ENCODE results near the gene SKOR1.
A peak's percentile ranks its signal among the peaks of the same experiment; 100 is the strongest.

The SKOR1 gene

DNA sequence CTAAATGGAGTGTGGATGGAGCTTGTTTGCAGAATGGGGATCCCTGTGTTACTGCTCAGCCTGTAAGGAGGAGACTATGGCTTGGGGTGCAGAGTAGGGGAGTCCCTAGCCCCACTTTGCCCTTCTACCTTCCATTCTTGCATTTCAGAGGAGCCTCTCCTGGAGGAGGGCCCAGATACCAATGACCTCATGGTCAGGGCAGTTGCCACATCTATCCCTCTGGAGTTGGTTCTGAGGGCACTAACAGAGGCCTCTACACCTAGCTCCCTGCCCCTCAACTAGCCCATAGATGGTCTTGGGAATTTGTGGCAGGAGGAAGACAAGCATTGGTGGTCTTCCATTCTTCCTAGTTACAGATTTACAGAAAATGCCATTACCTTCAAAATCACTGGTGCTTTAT lies 6.1 kb downstream of the SKOR1 start:
- H3K4me1 Mint-ChIP-seq, result peaks cover 48% of the 10 kb centered on the region
- ATAC-seq, result no peak
- H3K9me3 Mint-ChIP-seq, result no peaks in the 10 kb centered on the region
- no peak overlapping the region for H3K4me3 Mint-ChIP-seq
- peaks cover 82% of the 10 kb centered on the region for H3K27me3 Mint-ChIP-seq
- H3K27ac Mint-ChIP-seq, result no peak overlapping the region
- H3K36me3 Mint-ChIP-seq, result no peaks in the 10 kb centered on the region

DNA sequence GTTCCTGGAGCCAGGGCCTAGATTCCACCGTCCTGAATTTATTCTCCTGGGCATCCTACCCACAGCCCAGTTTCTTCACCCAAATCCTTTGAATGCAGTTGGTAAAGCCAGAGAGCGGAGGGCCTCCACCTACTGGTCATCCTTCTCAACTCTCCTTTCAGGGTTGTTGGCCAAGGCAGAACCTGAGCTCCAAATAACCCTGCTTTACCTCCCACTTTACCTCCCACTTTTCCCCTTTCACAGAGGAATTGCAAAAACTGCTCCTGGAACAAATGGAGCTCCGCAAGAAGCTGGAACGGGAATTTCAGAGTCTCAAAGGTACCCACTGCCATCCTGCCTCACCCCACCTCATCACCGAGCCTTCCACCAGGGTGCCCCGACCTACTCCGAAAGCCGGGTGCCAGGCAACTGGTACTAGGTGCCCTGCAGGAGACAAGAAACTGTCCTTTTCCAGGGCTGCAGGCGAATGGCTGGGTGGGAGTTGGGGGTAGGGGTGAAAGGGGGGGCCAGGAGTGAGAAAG lies 6.8 kb downstream of the SKOR1 start:
- Mint-ChIP-seq H3K27ac (no peak overlapping the region), H3K4me3 (no peak overlapping the region), H3K9me3 (no peaks in the 10 kb centered on the region), H3K27me3 (peaks cover 84% of the 10 kb centered on the region), H3K36me3 (no peaks in the 10 kb centered on the region), H3K4me1 (peaks cover 53% of the 10 kb centered on the region)
- no peak for ATAC-seq

DNA sequence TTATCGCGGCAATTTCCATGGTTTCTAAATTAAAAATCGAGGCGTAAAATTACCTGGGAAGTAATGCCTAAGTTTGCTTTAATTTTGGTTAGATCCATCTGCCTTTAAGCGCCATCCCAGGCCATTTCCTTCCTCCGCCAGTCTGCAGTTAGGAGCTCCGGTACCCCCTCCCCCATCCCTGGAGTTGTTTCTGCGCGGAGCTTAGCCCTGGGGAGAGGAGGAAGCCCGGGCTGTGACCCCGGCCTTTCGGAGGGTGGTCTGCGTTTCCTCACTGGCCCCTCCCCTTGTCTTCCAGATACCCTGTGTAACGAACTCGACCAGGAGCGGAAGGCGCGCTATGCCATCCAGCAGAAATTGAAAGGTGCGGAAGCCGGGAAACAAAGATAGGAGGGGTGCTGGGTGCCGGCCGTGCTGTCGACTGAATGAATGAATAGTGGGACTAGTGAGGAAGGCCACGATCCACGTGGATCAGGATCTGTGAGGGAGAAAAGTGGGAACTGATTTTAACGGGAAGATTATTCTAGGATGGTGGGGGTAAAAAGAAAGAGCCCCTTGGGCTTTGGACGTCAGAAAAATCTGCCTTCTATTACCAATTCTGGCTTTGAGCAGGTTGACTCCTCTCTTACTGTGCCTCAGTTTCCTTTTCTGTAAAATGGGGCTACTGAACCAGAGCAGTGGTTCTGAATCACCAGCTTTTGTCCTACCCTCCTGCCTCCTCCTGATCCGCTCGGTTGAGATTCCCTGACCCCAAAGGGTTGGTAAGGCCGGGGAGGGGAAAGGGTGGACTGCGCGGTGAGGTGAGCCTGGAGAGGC lies 7.8 kb downstream of the SKOR1 start:
- ATAC-seq, result no peak
- peaks cover 81% of the 10 kb centered on the region for H3K27me3 Mint-ChIP-seq
- H3K27ac Mint-ChIP-seq, result peak overlapping the region; percentile 48
- no peaks in the 10 kb centered on the region for H3K9me3 Mint-ChIP-seq
- H3K4me3 Mint-ChIP-seq, result peak overlapping the region; percentile 43
- peaks cover 51% of the 10 kb centered on the region for H3K4me1 Mint-ChIP-seq
- H3K36me3 Mint-ChIP-seq, result no peaks in the 10 kb centered on the region

DNA sequence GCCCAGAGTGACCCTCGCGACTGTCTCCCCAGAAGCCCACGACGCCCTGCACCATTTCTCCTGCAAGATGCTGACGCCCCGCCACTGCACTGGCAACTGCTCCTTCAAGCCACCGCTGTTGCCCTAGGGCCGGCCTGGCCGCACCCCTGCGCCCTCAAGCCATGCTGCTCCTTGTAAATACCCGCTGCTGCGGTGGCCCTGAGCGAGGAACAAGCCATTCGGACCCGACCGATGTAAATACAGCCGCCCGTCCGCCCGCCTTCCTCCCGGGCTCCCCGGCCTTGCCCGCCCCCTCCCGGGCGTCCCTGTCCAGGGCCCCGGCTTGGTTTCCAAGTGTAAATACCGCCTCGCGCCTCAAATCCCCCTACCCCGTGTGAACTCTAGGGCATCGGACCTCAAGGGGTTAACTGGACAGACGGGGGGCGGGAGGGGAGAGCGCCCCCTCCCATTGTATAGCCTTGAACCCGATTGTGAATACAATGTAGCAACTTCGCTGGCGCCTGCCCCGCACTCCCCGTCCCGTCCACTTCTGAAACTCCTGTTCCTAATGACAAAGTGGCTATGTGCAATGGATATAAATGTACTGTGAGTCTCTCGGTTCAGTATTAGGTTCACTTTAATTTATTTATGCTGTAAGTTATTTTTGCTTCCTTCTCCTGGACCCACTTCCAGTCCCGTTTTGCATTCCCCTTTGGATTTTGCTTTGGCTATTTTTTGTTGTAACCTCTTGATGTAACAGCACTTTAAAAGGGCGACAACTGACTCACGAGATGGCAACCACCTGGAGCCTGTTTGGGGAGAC lies 8.6 kb downstream of the SKOR1 start:
- H3K27me3 Mint-ChIP-seq, result peaks cover 72% of the 10 kb centered on the region
- H3K27ac Mint-ChIP-seq, result peak overlapping the region; percentile 48
- no peaks in the 10 kb centered on the region for H3K9me3 Mint-ChIP-seq
- H3K36me3 Mint-ChIP-seq, result no peaks in the 10 kb centered on the region
- peak; percentile 55 for ATAC-seq
- peak overlapping the region; percentile 74 for H3K4me3 Mint-ChIP-seq
- peaks cover 53% of the 10 kb centered on the region for H3K4me1 Mint-ChIP-seq

DNA sequence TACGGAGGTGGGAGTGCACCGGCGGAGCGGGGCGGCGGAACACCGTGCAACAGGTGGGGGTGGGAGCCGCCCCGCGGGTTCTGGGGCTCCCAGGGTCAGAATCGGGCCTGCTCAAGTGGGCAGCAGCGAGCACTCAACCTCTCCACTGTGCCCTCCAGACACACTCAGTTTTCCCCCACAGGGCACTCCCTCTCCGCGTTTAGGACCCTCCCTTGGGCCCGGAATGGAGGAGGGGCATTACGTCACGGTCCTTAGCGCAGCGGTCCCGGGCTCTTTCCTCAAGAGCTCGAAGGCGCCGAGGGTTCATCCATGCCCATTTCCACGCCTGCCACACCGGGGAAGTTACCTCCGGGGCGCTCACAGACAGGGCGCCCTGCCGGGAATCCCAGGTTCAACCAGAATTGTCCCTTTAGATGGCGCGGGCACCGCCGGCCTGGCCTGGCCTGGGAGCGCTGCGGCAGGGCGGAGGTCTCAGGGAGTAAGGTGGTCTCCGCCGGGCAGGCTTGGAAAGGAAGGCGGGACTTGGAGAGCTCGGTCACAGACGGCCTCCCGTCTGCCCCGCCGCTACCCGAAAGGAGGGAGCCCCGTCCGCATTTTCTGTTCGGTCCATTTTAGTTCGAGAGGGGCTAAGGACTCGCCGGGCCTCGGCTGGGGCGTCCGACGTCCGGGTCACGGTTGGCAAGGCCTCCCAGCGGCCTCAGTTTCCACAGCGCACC lies 9.4 kb downstream of the SKOR1 start:
- no peak for ATAC-seq
- H3K4me1 Mint-ChIP-seq, result peaks cover 62% of the 10 kb centered on the region
- H3K9me3 Mint-ChIP-seq, result no peaks in the 10 kb centered on the region

DNA sequence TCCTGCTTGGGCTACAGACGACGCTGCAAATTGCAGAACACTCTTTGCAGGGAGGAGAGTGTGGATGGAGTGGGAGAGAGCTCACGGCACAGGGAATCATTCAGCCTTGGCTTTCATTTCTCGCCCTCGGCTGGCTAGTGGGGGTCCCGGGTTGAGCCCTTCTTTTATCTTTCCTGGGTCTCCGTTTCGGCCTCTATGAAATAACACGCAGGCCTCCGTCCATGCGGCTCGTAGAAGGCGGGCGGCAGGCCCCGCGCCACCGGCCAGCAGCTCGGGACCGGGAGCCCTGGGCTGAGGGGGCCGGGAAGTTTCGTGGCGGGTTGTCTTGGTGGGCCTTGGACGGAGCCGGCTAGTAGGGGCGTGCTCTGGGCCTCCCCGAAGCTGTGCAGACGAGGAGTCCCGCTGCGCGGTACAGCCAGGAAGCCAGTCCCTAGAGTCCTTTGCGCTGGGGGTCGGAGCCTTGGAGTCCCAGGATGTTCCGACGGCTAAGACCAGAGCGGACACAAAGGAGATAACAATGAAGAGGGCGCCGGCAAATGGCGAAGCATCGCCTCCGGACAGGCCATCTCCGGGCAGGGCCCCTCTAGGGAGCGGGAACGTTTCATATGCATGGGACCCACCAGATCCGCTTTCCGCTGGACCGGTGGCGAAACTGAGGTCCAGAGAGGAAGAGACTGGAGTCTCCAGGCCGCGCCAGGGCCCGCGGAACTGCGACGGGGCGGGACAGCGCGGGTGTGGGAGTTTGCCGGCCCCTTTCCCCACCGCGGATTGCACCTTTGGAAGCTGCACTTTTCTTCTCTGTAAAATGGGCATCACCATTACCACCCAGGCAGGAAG lies 10.2 kb downstream of the SKOR1 start:
- Mint-ChIP-seq H3K4me3 (peak overlapping the region; percentile 74), H3K4me1 (peaks cover 62% of the 10 kb centered on the region), H3K36me3 (no peaks in the 10 kb centered on the region), H3K9me3 (no peaks in the 10 kb centered on the region), H3K27me3 (peaks cover 62% of the 10 kb centered on the region), H3K27ac (peak overlapping the region; percentile 48)
- no peak for ATAC-seq

More for the DNA sequence above, 9.4 kb downstream of the SKOR1 start:
- Mint-ChIP-seq H3K27me3 (peaks cover 66% of the 10 kb centered on the region), H3K27ac (peak overlapping the region; percentile 48), H3K4me3 (peak overlapping the region; percentile 74), H3K36me3 (no peaks in the 10 kb centered on the region)

DNA sequence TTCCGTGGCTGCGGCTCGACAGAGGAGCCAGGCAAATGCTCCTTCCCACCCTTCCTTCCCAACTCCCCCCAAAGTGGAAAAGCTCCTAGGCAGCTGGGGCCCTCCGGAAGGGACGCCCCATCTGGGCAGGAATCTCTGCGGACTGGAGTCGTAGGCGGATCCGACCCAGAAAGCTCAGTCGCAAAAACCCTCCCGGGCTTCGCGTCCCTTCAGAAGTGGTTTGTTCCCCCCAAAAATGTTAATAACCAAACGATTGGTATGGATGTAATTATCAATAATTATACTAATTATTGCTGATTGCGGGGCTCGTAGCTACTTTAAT lies 10.8 kb downstream of the SKOR1 start:
- peak overlapping the region; percentile 39 for H3K27ac Mint-ChIP-seq
- peak overlapping the region; percentile 74 for H3K4me3 Mint-ChIP-seq
- peaks cover 66% of the 10 kb centered on the region for H3K4me1 Mint-ChIP-seq
- H3K36me3 Mint-ChIP-seq, result no peaks in the 10 kb centered on the region
- peaks cover 56% of the 10 kb centered on the region for H3K27me3 Mint-ChIP-seq
- ATAC-seq, result no peak
- H3K9me3 Mint-ChIP-seq, result no peaks in the 10 kb centered on the region

DNA sequence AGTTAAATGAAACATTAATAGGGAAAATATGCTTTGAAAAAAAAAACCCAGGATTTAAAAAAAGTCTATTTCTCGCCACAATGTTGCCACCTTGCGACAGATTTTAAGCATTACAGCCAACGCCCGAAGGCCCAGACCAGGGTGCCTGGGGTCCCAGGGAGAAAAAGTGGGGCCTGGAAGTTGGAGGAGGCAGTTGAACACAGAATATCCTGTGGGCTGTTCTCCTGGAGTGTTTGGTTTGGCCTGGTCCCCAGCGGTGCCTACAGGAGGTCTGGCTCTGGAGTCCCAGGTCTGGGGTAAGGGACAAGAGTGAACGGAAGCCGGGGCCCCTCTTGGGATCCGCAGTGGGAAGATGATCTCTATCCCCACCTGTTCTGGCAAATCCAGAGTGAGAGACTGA lies 11.2 kb downstream of the SKOR1 start:
- Mint-ChIP-seq H3K4me1 (peaks cover 70% of the 10 kb centered on the region), H3K4me3 (peak overlapping the region; percentile 74), H3K27ac (peak overlapping the region; percentile 39), H3K36me3 (no peaks in the 10 kb centered on the region), H3K9me3 (no peaks in the 10 kb centered on the region), H3K27me3 (peaks cover 52% of the 10 kb centered on the region)
- ATAC-seq, result no peak

DNA sequence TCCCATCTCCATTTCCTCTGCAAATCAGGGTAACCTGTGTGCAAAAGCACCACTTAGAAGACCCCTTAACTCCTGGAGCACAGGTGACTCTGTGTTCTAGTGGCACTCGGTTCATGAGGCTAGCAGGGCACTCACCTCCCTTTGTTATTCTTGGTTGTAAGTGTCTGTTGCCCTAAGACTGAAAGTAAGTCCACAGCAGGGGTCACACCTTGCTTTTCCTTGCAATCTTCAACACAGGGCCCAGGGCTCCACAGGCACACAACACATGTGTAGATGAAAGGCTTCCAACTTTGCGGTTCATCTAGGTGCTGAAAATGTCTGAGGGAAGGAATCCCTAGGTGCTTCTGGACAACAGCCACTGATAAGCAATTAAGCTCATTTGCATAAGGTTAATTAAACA lies 11.6 kb downstream of the SKOR1 start:
- Mint-ChIP-seq H3K27me3 (peaks cover 49% of the 10 kb centered on the region), H3K27ac (peak overlapping the region; percentile 39)
- no peak for ATAC-seq

DNA sequence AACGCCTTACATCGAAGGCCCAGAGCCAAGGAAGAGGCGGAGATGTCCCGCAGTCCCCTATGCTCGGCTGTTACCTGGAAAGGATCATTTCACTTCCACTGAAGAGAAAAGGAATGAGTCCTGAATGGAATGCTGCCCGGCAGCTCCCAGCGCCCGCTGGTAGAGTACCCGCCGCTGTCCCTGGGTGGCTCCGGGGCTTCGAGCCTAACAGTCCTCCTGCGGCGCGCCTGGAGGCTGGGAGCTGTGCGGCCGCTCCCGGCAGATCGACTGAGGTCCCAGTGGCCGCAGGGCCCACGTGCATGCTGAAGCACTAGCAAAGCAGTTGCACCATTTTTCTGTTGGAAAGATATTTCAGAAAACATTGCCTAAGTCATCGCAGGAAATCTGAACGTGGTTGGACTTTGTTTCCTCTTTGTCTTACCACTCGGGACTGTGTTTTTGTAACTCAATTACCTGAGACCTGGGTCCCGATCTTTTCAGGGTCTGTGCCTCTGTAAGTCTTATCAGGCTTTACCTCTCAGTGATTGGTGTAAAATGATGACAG lies 13.6 kb downstream of the SKOR1 start:
- H3K4me1 Mint-ChIP-seq, result peaks cover 54% of the 10 kb centered on the region
- peaks cover 30% of the 10 kb centered on the region for H3K27me3 Mint-ChIP-seq
- H3K36me3 Mint-ChIP-seq, result no peaks in the 10 kb centered on the region
- ATAC-seq, result no peak
- no peak overlapping the region for H3K4me3 Mint-ChIP-seq
- H3K9me3 Mint-ChIP-seq, result no peaks in the 10 kb centered on the region
- H3K27ac Mint-ChIP-seq, result peak overlapping the region; percentile 89

More for the DNA sequence above, 11.6 kb downstream of the SKOR1 start:
- no peaks in the 10 kb centered on the region for H3K36me3 Mint-ChIP-seq
- H3K4me1 Mint-ChIP-seq, result peaks cover 70% of the 10 kb centered on the region
- H3K9me3 Mint-ChIP-seq, result no peaks in the 10 kb centered on the region
- no peak overlapping the region for H3K4me3 Mint-ChIP-seq

DNA sequence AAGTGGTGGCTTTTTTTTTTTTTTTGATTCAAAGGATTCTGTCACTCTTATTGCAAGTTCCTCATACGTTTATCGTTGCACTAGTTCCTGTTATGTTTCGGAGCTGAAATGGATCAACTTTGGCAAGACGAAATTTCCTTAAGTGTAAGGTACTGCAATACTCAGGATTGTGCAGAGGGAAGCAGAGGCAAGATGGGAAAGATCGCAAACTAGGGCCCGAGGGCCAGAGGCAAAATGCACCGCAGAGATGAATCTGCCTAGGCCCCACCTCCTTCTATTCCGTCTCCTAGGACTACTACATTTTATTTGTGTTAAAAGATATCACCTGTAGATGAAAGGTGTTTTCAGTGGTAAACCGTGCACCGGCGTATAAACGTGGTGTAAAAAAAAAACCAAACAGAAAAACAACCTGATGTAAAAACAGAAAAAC lies 14.2 kb downstream of the SKOR1 start:
- Mint-ChIP-seq H3K36me3 (no peaks in the 10 kb centered on the region), H3K27me3 (peaks cover 24% of the 10 kb centered on the region), H3K4me3 (peak overlapping the region; percentile 82), H3K4me1 (peaks cover 47% of the 10 kb centered on the region), H3K27ac (peak overlapping the region; percentile 89), H3K9me3 (no peaks in the 10 kb centered on the region)
- peak; percentile 32 for ATAC-seq

DNA sequence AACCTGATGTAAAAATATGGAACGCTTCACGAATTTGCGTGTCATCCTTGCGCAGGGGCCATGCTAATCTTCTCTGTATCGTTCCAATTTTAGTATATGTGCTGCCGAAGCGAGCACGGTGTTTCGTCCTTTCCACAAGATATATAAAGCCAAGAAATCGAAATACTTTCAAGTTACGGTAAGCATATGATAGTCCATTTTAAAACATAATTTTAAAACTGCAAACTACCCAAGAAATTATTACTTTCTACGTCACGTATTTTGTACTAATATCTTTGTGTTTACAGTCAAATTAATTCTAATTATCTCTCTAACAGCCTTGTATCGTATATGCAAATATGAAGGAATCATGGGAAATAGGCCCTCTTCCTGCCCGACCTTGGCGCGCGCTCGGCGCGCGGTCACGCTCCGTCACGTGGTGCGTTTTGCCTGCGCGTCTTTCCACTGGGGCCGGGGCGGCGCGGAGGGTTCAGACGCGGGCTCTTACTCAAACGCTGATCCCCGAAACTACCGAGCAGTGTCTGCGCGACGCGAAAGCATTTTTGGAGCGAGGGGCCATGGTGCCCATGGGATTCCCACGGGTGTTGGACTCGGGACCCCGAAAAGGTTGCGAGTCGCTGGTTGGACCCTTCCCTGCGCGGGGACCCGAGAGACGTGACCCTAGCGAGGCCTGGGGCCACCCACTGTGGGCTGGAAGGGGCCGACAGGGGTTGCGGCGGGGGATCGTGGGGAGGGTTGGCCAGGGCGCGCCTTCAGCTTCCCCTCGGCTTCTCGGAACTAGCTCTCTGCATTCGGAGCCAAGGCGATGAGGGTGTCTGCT lies 14.8 kb downstream of the SKOR1 start, which contains the start of gene RNU6-1:
TSS of gene RNU6-1 (minus strand) at position 117 of the 820 bp plus-strand sequence.
- peak; percentile 95 for ATAC-seq
- Mint-ChIP-seq H3K27ac (peak within 1 kb of the TSS; percentile 89), H3K27me3 (peaks cover 17% of the 10 kb centered on the region), H3K4me3 (peak within 1 kb of the TSS; percentile 82), H3K9me3 (no peaks in the 10 kb centered on the region), H3K36me3 (no peaks in the 10 kb centered on the region), H3K4me1 (peaks cover 41% of the 10 kb centered on the region)

DNA sequence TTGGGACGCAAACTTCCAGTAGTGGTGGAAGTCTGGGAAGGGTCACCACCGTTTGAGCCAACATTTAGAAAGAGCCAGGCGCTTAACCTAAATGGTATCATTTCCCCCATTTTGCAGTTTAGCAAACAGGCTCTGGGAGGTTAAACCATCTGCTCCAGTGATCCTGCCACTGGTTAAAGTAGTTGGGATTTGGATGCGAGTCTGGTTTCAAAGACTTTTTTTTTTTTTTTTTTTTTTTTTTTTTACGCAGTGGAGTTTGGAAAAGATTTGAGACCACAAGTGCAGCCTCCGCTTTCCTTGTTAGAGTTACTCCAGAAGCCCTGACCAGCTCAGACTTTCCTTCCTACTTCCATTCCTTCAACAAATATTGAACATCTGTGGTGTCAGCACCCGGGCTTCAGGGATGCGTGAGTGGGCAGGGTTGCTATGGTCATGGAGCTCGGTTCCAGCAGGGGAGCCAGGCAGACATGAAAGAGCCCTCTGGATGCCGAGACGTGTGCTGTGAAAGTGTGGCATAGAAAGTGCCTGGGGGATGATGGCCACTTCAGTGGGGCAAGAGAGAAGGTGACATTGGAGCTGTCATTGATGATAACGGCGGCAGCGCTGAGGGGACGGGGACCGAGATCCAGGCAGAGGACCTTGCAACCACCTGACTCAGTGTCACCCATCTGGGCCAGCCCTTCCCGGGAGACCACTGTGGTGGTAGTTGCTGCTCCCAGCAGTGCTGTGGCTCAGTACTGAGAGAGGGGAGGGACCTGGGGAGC lies 15.6 kb downstream of the SKOR1 start:
- H3K27me3 Mint-ChIP-seq, result peaks cover 10% of the 10 kb centered on the region
- peaks cover 33% of the 10 kb centered on the region for H3K4me1 Mint-ChIP-seq
- no peak for ATAC-seq
- H3K27ac Mint-ChIP-seq, result peak overlapping the region; percentile 89
- no peaks in the 10 kb centered on the region for H3K36me3 Mint-ChIP-seq
- no peaks in the 10 kb centered on the region for H3K9me3 Mint-ChIP-seq
- H3K4me3 Mint-ChIP-seq, result peak overlapping the region; percentile 82

Measured in stimulated activated memory B cell treated with anti-CD40 and anti-IgM and Interleukin-4, amounts not matched to agents 10 μg/mL and 1 μg/mL and 100 μg/mL, for 72 hours (primary cell).